Smooth muscle cell (in vitro differentiated cells): ENCODE measurements around the gene CAPNS1. TPM values are rescaled to one million over a fixed set of nuclear protein-coding genes. Genes with fewer than 3 reads are reported as not detected.

Experiments
- DNase-seq: peaks from one replicate; lab custom pipeline; 2025; ENCODE audit not compliant: unreplicated experiment; lab: John Stamatoyannopoulos, UW
- H2AFZ ChIP-seq: fragments of 200-600 bp; sonication (generic); 2 replicates; pipeline ENCODE4 v1.6.0; 2016; ENCODE audit warnings: antibody characterized with exemption, low read depth, mild to moderate bottlenecking
- H3F3A ChIP-seq: fragments of 200-600 bp; sonication (generic); 2 replicates; pipeline ENCODE4 v1.6.0; 2017; ENCODE audit warnings: antibody characterized with exemption, low read depth
- H3K27ac ChIP-seq: fragments of 200-600 bp; sonication (generic); 2 replicates; pipeline ENCODE4 v1.5.1; 2016; ENCODE audit warnings: low read depth, mild to moderate bottlenecking
- H3K27me3 ChIP-seq: fragments of 200-600 bp; sonication (generic); 2 replicates; pipeline ENCODE4 v1.6.1; 2016; ENCODE audit warnings: low read depth, mild to moderate bottlenecking
- H3K36me3 ChIP-seq: fragments of 200-600 bp; sonication (generic); 2 replicates; pipeline ENCODE4 v1.5.1; 2016; ENCODE audit warnings: low read depth
- H3K4me1 ChIP-seq: fragments of 200-600 bp; sonication (generic); 2 replicates; pipeline ENCODE4 v1.5.1; 2016; ENCODE audit warnings: low read depth
- H3K4me2 ChIP-seq: fragments of 200-600 bp; sonication (generic); 2 replicates; pipeline ENCODE4 v1.6.0; 2016; ENCODE audit warnings: mild to moderate bottlenecking
- H3K4me3 ChIP-seq: fragments of 200-600 bp; sonication (generic); 2 replicates; pipeline ENCODE4 v1.5.1; 2016; ENCODE audit warnings: mild to moderate bottlenecking
- H3K79me2 ChIP-seq: fragments of 200-600 bp; sonication (generic); 2 replicates; pipeline ENCODE4 v1.6.0; 2016; ENCODE audit warnings: low read depth, mild to moderate bottlenecking
- H3K9ac ChIP-seq: fragments of 200-600 bp; sonication (generic); 2 replicates; pipeline ENCODE4 v1.6.0; 2016; ENCODE audit warnings: low read depth
- H3K9me3 ChIP-seq: fragments of 200-600 bp; sonication (generic); replicated peaks from 2 replicates; pipeline ENCODE4 v1.5.1; 2016; ENCODE audit warnings: low read depth
- H4K20me1 ChIP-seq: fragments of 200-600 bp; sonication (generic); 2 replicates; pipeline ENCODE4 v1.6.0; 2016; ENCODE audit warnings: low read depth
- CTCF ChIP-seq: fragments of 200-600 bp; sonication (generic); IDR thresholded peaks from 2 replicates; pipeline ENCODE4 v1.5.1; 2017; ENCODE audit warnings: borderline replicate concordance, mild to moderate bottlenecking, antibody characterized with exemption; ENCODE audit not compliant: insufficient read depth, poor library complexity, severe bottlenecking
- WGBS: methylation state at CpG from one replicate; pipeline ENCODE4 v1.1.7; 2016; ENCODE audit warnings: low lambda C conversion rate; 5-methylcytosine and 5-hydroxymethylcytosine counted together
- polyA plus RNA-seq: library from polyadenylated mRNA; unstranded; fragments of >200 nt; fragmentation: Nextera tagmentation; extraction: Ambion mirVana; gene quantifications from 2 replicates; pipeline ENCODE4 v1.2.1, GENCODE V29; 2016
- total RNA-seq: library from RNA; depleted of rRNA; stranded (reverse); fragments of >200 nt; gene quantifications from 2 replicates; pipeline ENCODE4 v1.2.3, GENCODE V29; 2014

CAPNS1 gene
- total and polyA plus RNA-seq, 2 experiments from 2014 or later = 183 to 383 TPM

- Histone ChIP-seq H3K27ac (no peak overlapping the region), H3F3A (no peaks in the 10 kb centered on the region), H3K27me3 (no peaks in the 10 kb centered on the region), H3K9me3 (no peaks in the 10 kb centered on the region), H3K79me2 (peaks cover 18% of the 10 kb centered on the region), H3K36me3 (no peaks in the 10 kb centered on the region), H3K4me1 (peaks cover 6% of the 10 kb centered on the region), H3K4me3 (peak overlapping the region; percentile 70), H4K20me1 (peaks cover 8% of the 10 kb centered on the region), H3K9ac (no peak overlapping the region), H2AFZ (no peak overlapping the region), H3K4me2 (peak overlapping the region; percentile 88)
- WGBS = 94% methylated on average over 1 of the region's 1 CpG
- no peak for TF ChIP-seq CTCF
- no peak for DNase-seq
Measured at GRCh38 chr19:36116344-36116637, 23.6 kb upstream of the CAPNS1 start.

GRCh38 chr19:36120092-36120983 is 19.5 kb upstream of the CAPNS1 start:
- no peak for DNase-seq
- Histone ChIP-seq H3K4me3 (no peak overlapping the region), H3K9me3 (no peaks in the 10 kb centered on the region), H3K27ac (no peak overlapping the region), H3F3A (no peaks in the 10 kb centered on the region), H3K4me1 (peaks cover 6% of the 10 kb centered on the region), H3K27me3 (no peaks in the 10 kb centered on the region), H3K4me2 (no peak overlapping the region), H3K9ac (no peak overlapping the region), H3K36me3 (no peaks in the 10 kb centered on the region), H4K20me1 (peaks cover 8% of the 10 kb centered on the region), H2AFZ (no peak overlapping the region), H3K79me2 (peaks cover 18% of the 10 kb centered on the region)
- WGBS = 90% methylated on average over 23 of the region's 26 CpGs
- TF ChIP-seq CTCF = no peak

- Histone ChIP-seq H3F3A (no peaks in the 10 kb centered on the region), H3K27me3 (no peaks in the 10 kb centered on the region), H3K4me3 (no peak overlapping the region), H2AFZ (no peak overlapping the region), H3K27ac (no peak overlapping the region), H3K9me3 (no peaks in the 10 kb centered on the region), H3K36me3 (no peaks in the 10 kb centered on the region), H3K79me2 (peaks cover 18% of the 10 kb centered on the region), H3K4me2 (no peak overlapping the region), H3K9ac (no peak overlapping the region), H3K4me1 (peaks cover 4% of the 10 kb centered on the region), H4K20me1 (peaks cover 8% of the 10 kb centered on the region)
- no peak for DNase-seq
- no peak for TF ChIP-seq CTCF
- no CpG with 5 or more reads among the region's 18 CpGs for WGBS
Measured at GRCh38 chr19:36120984-36121358, 18.9 kb upstream of the CAPNS1 start.
